Measurements from ENCODE around the gene ATG12. TPM values are rescaled to one million over a fixed set of nuclear protein-coding genes. Genes with fewer than 3 reads are reported as not detected.

Gene ATG12
- total and polyA plus RNA-seq, 2 experiments from 2014 or later, result 52.6 to 109 TPM

DNA sequence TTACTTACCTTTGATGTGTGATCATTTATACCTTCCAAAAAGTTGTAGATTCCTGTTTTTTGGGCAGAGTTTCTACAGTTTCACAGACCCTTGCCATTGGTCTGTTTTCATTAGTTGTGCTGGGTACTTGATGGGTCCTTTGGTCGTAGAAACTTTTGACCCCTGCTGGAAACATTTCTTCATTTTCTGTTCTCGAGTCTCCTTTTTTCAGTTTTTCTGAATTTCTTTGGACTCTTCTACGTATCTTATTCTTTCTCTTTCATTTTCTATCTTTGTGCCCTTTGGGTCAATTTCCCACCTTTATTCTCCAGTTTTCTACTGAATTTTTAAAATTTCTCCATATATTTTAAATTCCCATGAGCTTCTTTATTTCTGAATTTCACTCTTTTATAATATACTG is 17.0 kb upstream of the ATG12 start:
- Mint-ChIP-seq H3K4me1 (peaks cover 29% of the 10 kb centered on the region), H3K9me3 (peaks cover 7% of the 10 kb centered on the region), H3K36me3 (ENCODE audit: low read depth) (peaks cover 14% of the 10 kb centered on the region; the same call in 2 of the 3 replicates), H3K27ac (no peak overlapping the region; the same call in 1 of the 2 replicates), H3K4me3 (no peak overlapping the region), H3K27me3 (ENCODE audit: insufficient read depth, low read depth, poor library complexity) (peaks cover 3% of the 10 kb centered on the region)
- no peak for DNase-seq (ENCODE audit: low spot score)
- Histone ChIP-seq H3K4me1 (ENCODE audit: insufficient read depth) (peaks cover 11% of the 10 kb centered on the region; the same call in 1 of the 2 replicates), H2AFZ (no peak overlapping the region), H3K4me3 (no peak overlapping the region), H3K36me3 (ENCODE audit: insufficient read depth) (no peaks in the 10 kb centered on the region), H3K27ac (ENCODE audit: low read depth) (no peak overlapping the region), H3K4me2 (0 out of 2 replicates have a peak overlapping the region, but pooled peaks have one; percentile 18), H4K20me1 (replicated peaks; ENCODE audit: insufficient read depth) (no peaks in the 10 kb centered on the region; the same call in 1 of the 2 replicates), H3K27me3 (ENCODE audit: insufficient read depth) (no peaks in the 10 kb centered on the region), H3K9me2 (ENCODE audit: insufficient read depth) (no peaks in the 10 kb centered on the region; the same call in 1 of the 2 replicates), H3K79me2 (replicated peaks; ENCODE audit: insufficient read depth) (peaks cover 93% of the 10 kb centered on the region), H3F3A (replicated peaks; ENCODE audit: low read depth) (no peaks in the 10 kb centered on the region)
- no peak for ATAC-seq
- TF ChIP-seq, protein P1, sequence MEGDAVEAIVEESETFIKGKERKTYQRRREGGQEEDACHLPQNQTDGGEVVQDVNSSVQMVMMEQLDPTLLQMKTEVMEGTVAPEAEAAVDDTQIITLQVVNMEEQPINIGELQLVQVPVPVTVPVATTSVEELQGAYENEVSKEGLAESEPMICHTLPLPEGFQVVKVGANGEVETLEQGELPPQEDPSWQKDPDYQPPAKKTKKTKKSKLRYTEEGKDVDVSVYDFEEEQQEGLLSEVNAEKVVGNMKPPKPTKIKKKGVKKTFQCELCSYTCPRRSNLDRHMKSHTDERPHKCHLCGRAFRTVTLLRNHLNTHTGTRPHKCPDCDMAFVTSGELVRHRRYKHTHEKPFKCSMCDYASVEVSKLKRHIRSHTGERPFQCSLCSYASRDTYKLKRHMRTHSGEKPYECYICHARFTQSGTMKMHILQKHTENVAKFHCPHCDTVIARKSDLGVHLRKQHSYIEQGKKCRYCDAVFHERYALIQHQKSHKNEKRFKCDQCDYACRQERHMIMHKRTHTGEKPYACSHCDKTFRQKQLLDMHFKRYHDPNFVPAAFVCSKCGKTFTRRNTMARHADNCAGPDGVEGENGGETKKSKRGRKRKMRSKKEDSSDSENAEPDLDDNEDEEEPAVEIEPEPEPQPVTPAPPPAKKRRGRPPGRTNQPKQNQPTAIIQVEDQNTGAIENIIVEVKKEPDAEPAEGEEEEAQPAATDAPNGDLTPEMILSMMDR (conservative IDR thresholded peaks at IDR 0.05; ENCODE audit: low read depth in 2 of 2), result no peak
- TF ChIP-seq ZNF114 (CRISPR knock-in tag; IDR thresholded peaks at IDR 0.05) (no peak), STAT1 (IDR thresholded peaks at IDR 0.05; ENCODE audit: unreplicated experiment) (no peak), EZH2 (IDR thresholded peaks at IDR 0.05; ENCODE audit: low read depth, unreplicated experiment) (no peak), CREB1 (CRISPR knock-in tag; IDR thresholded peaks at IDR 0.05; ENCODE audit: low read depth) (no peak), JUNB (IDR thresholded peaks at IDR 0.05; ENCODE audit: unreplicated experiment) (no peak), ZNF331 (CRISPR knock-in tag; IDR thresholded peaks at IDR 0.05; ENCODE audit: low read depth) (no peak), NANOG (IDR thresholded peaks at IDR 0.05; ENCODE audit: borderline replicate concordance) (no peak), POLR2AphosphoS5 (IDR thresholded peaks at IDR 0.05; ENCODE audit: low read depth) (no peak)
- TF ChIP-seq, protein P2, sequence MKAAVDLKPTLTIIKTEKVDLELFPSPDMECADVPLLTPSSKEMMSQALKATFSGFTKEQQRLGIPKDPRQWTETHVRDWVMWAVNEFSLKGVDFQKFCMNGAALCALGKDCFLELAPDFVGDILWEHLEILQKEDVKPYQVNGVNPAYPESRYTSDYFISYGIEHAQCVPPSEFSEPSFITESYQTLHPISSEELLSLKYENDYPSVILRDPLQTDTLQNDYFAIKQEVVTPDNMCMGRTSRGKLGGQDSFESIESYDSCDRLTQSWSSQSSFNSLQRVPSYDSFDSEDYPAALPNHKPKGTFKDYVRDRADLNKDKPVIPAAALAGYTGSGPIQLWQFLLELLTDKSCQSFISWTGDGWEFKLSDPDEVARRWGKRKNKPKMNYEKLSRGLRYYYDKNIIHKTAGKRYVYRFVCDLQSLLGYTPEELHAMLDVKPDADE (IDR thresholded peaks at IDR 0.05), result no peak
- TF ChIP-seq, protein P3, sequence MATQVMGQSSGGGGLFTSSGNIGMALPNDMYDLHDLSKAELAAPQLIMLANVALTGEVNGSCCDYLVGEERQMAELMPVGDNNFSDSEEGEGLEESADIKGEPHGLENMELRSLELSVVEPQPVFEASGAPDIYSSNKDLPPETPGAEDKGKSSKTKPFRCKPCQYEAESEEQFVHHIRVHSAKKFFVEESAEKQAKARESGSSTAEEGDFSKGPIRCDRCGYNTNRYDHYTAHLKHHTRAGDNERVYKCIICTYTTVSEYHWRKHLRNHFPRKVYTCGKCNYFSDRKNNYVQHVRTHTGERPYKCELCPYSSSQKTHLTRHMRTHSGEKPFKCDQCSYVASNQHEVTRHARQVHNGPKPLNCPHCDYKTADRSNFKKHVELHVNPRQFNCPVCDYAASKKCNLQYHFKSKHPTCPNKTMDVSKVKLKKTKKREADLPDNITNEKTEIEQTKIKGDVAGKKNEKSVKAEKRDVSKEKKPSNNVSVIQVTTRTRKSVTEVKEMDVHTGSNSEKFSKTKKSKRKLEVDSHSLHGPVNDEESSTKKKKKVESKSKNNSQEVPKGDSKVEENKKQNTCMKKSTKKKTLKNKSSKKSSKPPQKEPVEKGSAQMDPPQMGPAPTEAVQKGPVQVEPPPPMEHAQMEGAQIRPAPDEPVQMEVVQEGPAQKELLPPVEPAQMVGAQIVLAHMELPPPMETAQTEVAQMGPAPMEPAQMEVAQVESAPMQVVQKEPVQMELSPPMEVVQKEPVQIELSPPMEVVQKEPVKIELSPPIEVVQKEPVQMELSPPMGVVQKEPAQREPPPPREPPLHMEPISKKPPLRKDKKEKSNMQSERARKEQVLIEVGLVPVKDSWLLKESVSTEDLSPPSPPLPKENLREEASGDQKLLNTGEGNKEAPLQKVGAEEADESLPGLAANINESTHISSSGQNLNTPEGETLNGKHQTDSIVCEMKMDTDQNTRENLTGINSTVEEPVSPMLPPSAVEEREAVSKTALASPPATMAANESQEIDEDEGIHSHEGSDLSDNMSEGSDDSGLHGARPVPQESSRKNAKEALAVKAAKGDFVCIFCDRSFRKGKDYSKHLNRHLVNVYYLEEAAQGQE (IDR thresholded peaks at IDR 0.05; ENCODE audit: unreplicated experiment), result no peak
- TF ChIP-seq, protein P4, sequence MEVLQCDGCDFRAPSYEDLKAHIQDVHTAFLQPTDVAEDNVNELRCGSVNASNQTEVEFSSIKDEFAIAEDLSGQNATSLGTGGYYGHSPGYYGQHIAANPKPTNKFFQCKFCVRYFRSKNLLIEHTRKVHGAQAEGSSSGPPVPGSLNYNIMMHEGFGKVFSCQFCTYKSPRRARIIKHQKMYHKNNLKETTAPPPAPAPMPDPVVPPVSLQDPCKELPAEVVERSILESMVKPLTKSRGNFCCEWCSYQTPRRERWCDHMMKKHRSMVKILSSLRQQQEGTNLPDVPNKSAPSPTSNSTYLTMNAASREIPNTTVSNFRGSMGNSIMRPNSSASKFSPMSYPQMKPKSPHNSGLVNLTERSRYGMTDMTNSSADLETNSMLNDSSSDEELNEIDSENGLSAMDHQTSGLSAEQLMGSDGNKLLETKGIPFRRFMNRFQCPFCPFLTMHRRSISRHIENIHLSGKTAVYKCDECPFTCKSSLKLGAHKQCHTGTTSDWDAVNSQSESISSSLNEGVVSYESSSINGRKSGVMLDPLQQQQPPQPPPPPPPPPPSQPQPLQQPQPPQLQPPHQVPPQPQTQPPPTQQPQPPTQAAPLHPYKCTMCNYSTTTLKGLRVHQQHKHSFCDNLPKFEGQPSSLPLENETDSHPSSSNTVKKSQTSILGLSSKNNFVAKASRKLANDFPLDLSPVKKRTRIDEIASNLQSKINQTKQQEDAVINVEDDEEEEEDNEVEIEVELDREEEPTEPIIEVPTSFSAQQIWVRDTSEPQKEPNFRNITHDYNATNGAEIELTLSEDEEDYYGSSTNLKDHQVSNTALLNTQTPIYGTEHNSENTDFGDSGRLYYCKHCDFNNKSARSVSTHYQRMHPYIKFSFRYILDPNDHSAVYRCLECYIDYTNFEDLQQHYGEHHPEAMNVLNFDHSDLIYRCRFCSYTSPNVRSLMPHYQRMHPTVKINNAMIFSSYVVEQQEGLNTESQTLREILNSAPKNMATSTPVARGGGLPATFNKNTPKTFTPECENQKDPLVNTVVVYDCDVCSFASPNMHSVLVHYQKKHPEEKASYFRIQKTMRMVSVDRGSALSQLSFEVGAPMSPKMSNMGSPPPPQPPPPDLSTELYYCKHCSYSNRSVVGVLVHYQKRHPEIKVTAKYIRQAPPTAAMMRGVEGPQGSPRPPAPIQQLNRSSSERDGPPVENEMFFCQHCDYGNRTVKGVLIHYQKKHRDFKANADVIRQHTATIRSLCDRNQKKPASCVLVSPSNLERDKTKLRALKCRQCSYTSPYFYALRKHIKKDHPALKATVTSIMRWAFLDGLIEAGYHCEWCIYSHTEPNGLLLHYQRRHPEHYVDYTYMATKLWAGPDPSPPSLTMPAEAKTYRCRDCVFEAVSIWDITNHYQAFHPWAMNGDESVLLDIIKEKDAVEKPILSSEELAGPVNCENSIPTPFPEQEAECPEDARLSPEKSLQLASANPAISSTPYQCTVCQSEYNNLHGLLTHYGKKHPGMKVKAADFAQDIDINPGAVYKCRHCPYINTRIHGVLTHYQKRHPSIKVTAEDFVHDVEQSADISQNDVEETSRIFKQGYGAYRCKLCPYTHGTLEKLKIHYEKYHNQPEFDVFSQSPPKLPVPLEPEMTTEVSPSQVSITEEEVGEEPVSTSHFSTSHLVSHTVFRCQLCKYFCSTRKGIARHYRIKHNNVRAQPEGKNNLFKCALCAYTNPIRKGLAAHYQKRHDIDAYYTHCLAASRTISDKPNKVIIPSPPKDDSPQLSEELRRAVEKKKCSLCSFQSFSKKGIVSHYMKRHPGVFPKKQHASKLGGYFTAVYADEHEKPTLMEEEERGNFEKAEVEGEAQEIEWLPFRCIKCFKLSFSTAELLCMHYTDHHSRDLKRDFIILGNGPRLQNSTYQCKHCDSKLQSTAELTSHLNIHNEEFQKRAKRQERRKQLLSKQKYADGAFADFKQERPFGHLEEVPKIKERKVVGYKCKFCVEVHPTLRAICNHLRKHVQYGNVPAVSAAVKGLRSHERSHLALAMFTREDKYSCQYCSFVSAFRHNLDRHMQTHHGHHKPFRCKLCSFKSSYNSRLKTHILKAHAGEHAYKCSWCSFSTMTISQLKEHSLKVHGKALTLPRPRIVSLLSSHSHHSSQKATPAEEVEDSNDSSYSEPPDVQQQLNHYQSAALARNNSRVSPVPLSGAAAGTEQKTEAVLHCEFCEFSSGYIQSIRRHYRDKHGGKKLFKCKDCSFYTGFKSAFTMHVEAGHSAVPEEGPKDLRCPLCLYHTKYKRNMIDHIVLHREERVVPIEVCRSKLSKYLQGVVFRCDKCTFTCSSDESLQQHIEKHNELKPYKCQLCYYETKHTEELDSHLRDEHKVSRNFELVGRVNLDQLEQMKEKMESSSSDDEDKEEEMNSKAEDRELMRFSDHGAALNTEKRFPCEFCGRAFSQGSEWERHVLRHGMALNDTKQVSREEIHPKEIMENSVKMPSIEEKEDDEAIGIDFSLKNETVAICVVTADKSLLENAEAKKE (CRISPR knock-in tag; IDR thresholded peaks at IDR 0.05), result no peak

Data from GM23338 (cell line).